ENCODE data around the gene SBF2. TPM values are rescaled to one million over a fixed set of nuclear protein-coding genes. Genes with fewer than 3 reads are reported as not detected.

The SBF2 gene
- total and polyA plus RNA-seq, 9 of the 15 experiments (the other 6 are each of a cell fraction or from before 2014, with no cell fraction given), result 0.80 to 9.5 (median 5.0) TPM

DNA sequence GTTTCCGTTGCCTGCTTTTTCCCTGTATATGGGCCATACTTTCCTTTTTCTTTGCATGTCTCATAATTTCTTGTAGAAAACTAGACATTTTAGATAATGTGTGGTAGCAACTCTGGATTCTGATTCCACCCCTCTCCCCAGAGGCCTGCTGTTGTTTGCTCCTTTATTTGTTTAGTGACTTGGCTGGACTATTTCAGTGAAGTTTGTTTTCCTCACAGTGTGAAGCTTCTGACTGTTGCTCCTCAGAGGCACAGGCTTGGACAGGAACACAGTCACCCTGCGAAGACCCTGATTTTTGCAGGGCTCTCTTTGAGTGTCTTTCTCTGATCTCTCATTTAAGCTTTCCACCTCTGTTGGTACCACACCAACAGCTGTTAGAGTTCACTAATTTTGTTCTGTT is 557.7 kb downstream of the SBF2 start:
- ChIA-PET POLR2A (interaction anchor here (1.1 kb wide), 1 partner anchor 55 kb away, joined by 3 read pairs; no protein-coding TSS in a partner anchor), CTCF (ENCODE audit: low intra/inter-chr PET ratio) (no interaction called here)
- no TSS peak for BruUV-seq (replicated peaks)
- Histone ChIP-seq H2AFZ (ENCODE audit: low read depth, low read length) (no peak overlapping the region), H3K4me2 (ENCODE audit: insufficient read depth, low read length) (no peak overlapping the region), H4K20me1 (replicated peaks; ENCODE audit: control insufficient read depth, insufficient read depth, low read length) (no peaks in the 10 kb centered on the region), H3K36me3 (ENCODE audit: control insufficient read depth, insufficient read depth, low read length) (no peaks in the 10 kb centered on the region), H3K4me1 (replicated peaks in 1 of 2; ENCODE audit: control insufficient read depth in 2 of 2, insufficient read depth in 2 of 2, low read length in 2 of 2) (no peaks in the 10 kb centered on the region), H3K79me2 (ENCODE audit: control insufficient read depth, insufficient read depth, low read length) (no peaks in the 10 kb centered on the region), H3K27ac (ENCODE audit: extremely low read depth, low read depth, low read length) (no peak overlapping the region), H3K9me1 (ENCODE audit: control insufficient read depth, insufficient read depth, low read length) (no peaks in the 10 kb centered on the region), H3K9ac (ENCODE audit: insufficient read depth in 1 of 2, low read depth in 2 of 2, low read length in 2 of 2) (no peak overlapping the region), H3K27me3 (ENCODE audit: control insufficient read depth in 2 of 2, insufficient read depth in 2 of 2, low read length in 2 of 2) (no peaks in the 10 kb centered on the region), H3K9me3 (replicated peaks; ENCODE audit: control insufficient read depth, insufficient read depth, low read depth, low read length) (peaks cover 7% of the 10 kb centered on the region), H3K4me3 (no peak overlapping the region)
- intact Hi-C loops (cut with micrococcal nuclease) (no loop called here), in situ Hi-C loops (cut with MboI) (no loop called here)
- FAIRE-seq, result no peak
- WGBS (ENCODE audit: insufficient coverage, low coverage, missing lambda C conversion rate), result 41% methylated on average over 2 of the region's 2 CpGs
- no peak for DNase-seq (ENCODE audit: extremely low read depth in 1 of 4, low spot score in 3 of 4)
- no peak for ATAC-seq
- TF ChIP-seq ZNF79 (CRISPR knock-in tag; IDR thresholded peaks at IDR 0.05; ENCODE audit: low read depth), result no peak
- TF ChIP-seq DIDO1 (tag; IDR thresholded peaks at IDR 0.05; ENCODE audit: low read depth), result no peak
- no peak for TF ChIP-seq ELF1 (tag; IDR thresholded peaks at IDR 0.05)
- no peak for TF ChIP-seq SRSF7 (optimal IDR thresholded peaks at IDR 0.05; ENCODE audit: low read depth, low read length)
- no peak for TF ChIP-seq HBP1 (CRISPR knock-in tag; IDR thresholded peaks at IDR 0.05)
- no peak for TF ChIP-seq RERE (CRISPR knock-in tag; IDR thresholded peaks at IDR 0.05; ENCODE audit: borderline replicate concordance)
- no peak for TF ChIP-seq ZC3H4 (CRISPR knock-in tag; IDR thresholded peaks at IDR 0.05; ENCODE audit: borderline replicate concordance)
- no peak for TF ChIP-seq MBD1 (CRISPR knock-in tag; IDR thresholded peaks at IDR 0.05)
- TF ChIP-seq TRIM28 (IDR thresholded peaks at IDR 0.05), result no peak
- no peak for TF ChIP-seq PHB (CRISPR knock-in tag; IDR thresholded peaks at IDR 0.05)
- TF ChIP-seq, protein P1, sequence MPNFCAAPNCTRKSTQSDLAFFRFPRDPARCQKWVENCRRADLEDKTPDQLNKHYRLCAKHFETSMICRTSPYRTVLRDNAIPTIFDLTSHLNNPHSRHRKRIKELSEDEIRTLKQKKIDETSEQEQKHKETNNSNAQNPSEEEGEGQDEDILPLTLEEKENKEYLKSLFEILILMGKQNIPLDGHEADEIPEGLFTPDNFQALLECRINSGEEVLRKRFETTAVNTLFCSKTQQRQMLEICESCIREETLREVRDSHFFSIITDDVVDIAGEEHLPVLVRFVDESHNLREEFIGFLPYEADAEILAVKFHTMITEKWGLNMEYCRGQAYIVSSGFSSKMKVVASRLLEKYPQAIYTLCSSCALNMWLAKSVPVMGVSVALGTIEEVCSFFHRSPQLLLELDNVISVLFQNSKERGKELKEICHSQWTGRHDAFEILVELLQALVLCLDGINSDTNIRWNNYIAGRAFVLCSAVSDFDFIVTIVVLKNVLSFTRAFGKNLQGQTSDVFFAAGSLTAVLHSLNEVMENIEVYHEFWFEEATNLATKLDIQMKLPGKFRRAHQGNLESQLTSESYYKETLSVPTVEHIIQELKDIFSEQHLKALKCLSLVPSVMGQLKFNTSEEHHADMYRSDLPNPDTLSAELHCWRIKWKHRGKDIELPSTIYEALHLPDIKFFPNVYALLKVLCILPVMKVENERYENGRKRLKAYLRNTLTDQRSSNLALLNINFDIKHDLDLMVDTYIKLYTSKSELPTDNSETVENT (CRISPR knock-in tag; IDR thresholded peaks at IDR 0.05), result no peak
- no peak for TF ChIP-seq ILF3 (IDR thresholded peaks at IDR 0.05; ENCODE audit: borderline replicate concordance)
- no peak for TF ChIP-seq ZNF121 (CRISPR knock-in tag; conservative IDR thresholded peaks at IDR 0.05)
